ENCODE results near the gene RAB9B.

Gene RAB9B

DNA sequence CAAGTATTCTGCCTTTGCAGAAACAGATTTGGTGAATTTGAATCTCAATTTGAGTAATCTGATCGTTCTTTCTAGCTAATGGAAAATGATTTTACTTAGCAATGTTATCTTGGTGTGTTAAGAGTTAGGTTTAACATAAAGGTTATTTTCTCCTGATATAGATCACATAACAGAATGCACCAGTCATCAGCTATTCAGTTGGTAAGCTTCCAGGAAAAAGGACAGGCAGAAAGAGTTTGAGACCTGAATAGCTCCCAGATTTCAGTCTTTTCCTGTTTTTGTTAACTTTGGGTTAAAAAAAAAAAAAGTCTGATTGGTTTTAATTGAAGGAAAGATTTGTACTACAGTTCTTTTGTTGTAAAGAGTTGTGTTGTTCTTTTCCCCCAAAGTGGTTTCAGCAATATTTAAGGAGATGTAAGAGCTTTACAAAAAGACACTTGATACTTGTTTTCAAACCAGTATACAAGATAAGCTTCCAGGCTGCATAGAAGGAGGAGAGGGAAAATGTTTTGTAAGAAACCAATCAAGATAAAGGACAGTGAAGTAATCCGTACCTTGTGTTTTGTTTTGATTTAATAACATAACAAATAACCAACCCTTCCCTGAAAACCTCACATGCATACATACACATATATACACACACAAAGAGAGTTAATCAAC, 40.1 kb downstream of the RAB9B start:
- no peak for DNase-seq
- Histone ChIP-seq H3K27ac (no peak overlapping the region), H3K36me3 (no peaks in the 10 kb centered on the region), H3K9me3 (ENCODE audit: severe bottlenecking) (no peaks in the 10 kb centered on the region), H3K4me3 (ENCODE audit: low read depth, low read length) (no peak overlapping the region), H3K27me3 (ENCODE audit: insufficient read depth, low read depth, severe bottlenecking) (peaks cover 55% of the 10 kb centered on the region)
- TF ChIP-seq, protein P1, sequence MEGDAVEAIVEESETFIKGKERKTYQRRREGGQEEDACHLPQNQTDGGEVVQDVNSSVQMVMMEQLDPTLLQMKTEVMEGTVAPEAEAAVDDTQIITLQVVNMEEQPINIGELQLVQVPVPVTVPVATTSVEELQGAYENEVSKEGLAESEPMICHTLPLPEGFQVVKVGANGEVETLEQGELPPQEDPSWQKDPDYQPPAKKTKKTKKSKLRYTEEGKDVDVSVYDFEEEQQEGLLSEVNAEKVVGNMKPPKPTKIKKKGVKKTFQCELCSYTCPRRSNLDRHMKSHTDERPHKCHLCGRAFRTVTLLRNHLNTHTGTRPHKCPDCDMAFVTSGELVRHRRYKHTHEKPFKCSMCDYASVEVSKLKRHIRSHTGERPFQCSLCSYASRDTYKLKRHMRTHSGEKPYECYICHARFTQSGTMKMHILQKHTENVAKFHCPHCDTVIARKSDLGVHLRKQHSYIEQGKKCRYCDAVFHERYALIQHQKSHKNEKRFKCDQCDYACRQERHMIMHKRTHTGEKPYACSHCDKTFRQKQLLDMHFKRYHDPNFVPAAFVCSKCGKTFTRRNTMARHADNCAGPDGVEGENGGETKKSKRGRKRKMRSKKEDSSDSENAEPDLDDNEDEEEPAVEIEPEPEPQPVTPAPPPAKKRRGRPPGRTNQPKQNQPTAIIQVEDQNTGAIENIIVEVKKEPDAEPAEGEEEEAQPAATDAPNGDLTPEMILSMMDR (IDR thresholded peaks at IDR 0.05; ENCODE audit: low read depth, low read length) = no peak

DNA sequence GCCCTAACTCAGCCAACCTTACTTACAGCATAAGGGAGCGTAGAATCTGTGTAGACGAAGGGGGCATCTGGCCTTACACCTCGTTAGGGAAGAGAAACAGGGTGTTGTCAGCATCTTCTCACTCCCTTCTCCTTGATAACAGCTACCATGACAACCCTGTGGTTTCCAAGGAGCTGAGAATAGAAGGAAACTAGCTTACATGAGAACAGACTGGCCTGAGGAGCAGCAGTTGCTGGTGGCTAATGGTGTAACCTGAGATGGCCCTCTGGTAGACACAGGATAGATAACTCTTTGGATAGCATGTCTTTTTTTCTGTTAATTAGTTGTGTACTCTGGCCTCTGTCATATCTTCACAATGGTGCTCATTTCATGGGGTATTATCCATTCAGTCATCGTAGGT, 40.8 kb downstream of the RAB9B start:
- peaks cover 62% of the 10 kb centered on the region for H3K27me3 ChIP-seq (ENCODE audit: insufficient read depth, low read depth, severe bottlenecking)
- no peak overlapping the region for H3K4me3 ChIP-seq (ENCODE audit: low read depth, low read length)
- no peaks in the 10 kb centered on the region for H3K36me3 ChIP-seq
- no peak for DNase-seq
- H3K27ac ChIP-seq = no peak overlapping the region
- H3K9me3 ChIP-seq (ENCODE audit: severe bottlenecking) = no peaks in the 10 kb centered on the region
- TF ChIP-seq, protein P1 (IDR thresholded peaks at IDR 0.05; ENCODE audit: low read depth, low read length) = no peak

DNA sequence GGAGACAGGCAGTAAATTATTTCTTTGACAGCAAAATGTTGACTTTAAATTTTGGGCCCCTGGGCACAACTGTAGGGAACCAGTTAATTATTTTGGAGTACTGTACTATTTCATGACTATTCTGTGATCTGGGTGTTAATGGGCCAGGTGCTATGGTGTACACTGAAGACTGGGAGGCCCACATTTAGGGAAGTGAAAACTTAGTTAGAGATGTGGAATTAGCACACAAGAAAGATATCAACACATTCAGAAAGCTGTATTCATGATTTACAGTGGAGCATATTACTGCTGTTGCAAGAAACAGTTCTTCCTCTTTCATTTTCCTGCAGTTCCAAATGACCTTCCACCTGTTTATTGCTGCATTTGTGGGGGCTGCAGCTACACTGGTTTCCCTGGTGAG, 43.1 kb downstream of the RAB9B start:
- no peaks in the 10 kb centered on the region for H3K36me3 ChIP-seq
- H3K27ac ChIP-seq = no peak overlapping the region
- DNase-seq = no peak
- no peak overlapping the region for H3K4me3 ChIP-seq (ENCODE audit: low read depth, low read length)
- TF ChIP-seq, protein P1 (IDR thresholded peaks at IDR 0.05; ENCODE audit: low read depth, low read length) = no peak
- peaks cover 70% of the 10 kb centered on the region for H3K27me3 ChIP-seq (ENCODE audit: insufficient read depth, low read depth, severe bottlenecking)
- H3K9me3 ChIP-seq (ENCODE audit: severe bottlenecking) = no peaks in the 10 kb centered on the region

DNA sequence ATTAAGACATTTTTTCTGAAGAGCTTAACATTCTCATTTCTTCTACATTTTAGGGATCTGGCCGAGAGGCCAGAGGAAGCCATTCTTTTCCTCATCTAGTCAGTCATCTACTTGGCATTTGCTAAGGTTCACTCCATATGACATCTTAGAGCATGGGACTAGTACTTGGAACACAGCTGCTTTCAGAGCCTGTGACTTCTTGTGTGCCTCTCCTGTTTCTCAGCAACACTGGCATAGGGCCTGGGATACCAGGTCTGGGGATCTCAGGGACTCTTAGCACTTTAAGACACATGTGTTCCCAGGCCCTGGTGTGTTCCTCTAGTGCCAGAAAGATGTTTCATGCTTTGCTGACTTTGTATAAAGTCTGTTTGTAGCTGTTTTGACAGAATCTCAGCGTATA, 48.1 kb downstream of the RAB9B start:
- DNase-seq = no peak
- no peak overlapping the region for H3K4me3 ChIP-seq (ENCODE audit: low read depth, low read length)
- TF ChIP-seq, protein P1 (IDR thresholded peaks at IDR 0.05; ENCODE audit: low read depth, low read length) = no peak

DNA sequence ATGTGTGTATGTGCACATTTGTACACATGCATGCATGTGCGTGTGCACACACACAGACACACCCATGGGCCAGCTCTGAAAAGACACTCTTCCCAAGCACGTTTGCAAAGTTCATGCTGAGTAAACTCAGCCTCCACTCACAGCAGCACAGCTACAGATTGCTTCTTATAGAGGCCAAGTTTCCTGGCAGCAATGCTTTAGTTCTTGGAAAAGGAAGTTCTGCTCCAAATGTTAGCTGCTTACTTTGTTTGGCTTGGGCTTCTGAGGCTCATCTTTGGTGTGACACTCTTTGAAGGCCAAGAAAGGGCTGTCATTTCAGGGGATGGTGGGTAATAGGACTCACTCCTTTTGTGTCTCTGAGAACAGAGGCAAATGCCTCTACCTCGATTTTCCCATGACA, 48.9 kb downstream of the RAB9B start:
- Histone ChIP-seq H3K36me3 (no peaks in the 10 kb centered on the region), H3K9me3 (ENCODE audit: severe bottlenecking) (no peaks in the 10 kb centered on the region), H3K27ac (no peak overlapping the region), H3K27me3 (ENCODE audit: insufficient read depth, low read depth, severe bottlenecking) (peaks cover 64% of the 10 kb centered on the region), H3K4me3 (ENCODE audit: low read depth, low read length) (no peak overlapping the region)
- TF ChIP-seq, protein P1 (IDR thresholded peaks at IDR 0.05; ENCODE audit: low read depth, low read length) = no peak
- no peak for DNase-seq

More for the DNA sequence above, 48.1 kb downstream of the RAB9B start:
- Histone ChIP-seq H3K27ac (no peak overlapping the region), H3K36me3 (no peaks in the 10 kb centered on the region), H3K9me3 (ENCODE audit: severe bottlenecking) (no peaks in the 10 kb centered on the region), H3K27me3 (ENCODE audit: insufficient read depth, low read depth, severe bottlenecking) (peaks cover 68% of the 10 kb centered on the region)

DNA sequence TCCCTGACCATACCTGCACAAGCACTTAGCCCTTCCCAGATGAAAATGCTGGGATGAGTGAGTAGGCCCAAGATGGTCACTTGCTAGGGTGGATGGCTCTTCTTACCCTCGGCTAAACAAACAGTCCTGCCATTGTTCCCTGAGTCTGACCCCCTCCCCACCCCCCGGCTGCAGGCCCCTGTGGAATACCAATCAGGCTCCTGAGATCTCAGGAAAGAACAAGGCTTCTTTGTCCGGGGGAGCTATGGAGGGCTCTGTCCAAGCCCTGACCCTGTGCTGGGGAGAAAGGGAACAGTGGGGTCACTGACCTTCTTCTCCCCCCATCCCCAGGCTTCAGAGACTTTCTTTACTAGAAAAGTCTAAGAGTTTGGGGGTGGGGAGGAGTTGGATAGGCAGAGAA, 49.4 kb downstream of the RAB9B start:
- no peak for DNase-seq
- Histone ChIP-seq H3K4me3 (ENCODE audit: low read depth, low read length) (no peak overlapping the region), H3K9me3 (ENCODE audit: severe bottlenecking) (no peaks in the 10 kb centered on the region), H3K27ac (no peak overlapping the region), H3K36me3 (no peaks in the 10 kb centered on the region), H3K27me3 (ENCODE audit: insufficient read depth, low read depth, severe bottlenecking) (peaks cover 65% of the 10 kb centered on the region)
- TF ChIP-seq, protein P1 (IDR thresholded peaks at IDR 0.05; ENCODE audit: low read depth, low read length) = no peak
